A673 (cell line): ENCODE results near the gene OR56A5.

ENCODE experiments used
- EZH2 ChIP-seq: fragments of 200-600 bp; sonication (generic); IDR thresholded peaks from 2 replicates; pipeline ENCODE4 v1.6.1; 2017; ENCODE audit warnings: borderline replicate concordance, low read depth, mild to moderate bottlenecking, mixed read lengths, antibody characterized with exemption, low read length; ENCODE audit not compliant: poor library complexity, severe bottlenecking
- TF ChIP-seq, protein P1 (sequence below): fragments of 300-800, 200-600 bp; sonication (generic); conservative IDR thresholded peaks from 2 replicates; pipeline ENCODE4 v1.5.1; 2017; ENCODE audit warnings: low read depth, mild to moderate bottlenecking, antibody characterized with exemption, low read length, moderate library complexity, mixed read lengths

- TF ChIP-seq, protein P1, sequence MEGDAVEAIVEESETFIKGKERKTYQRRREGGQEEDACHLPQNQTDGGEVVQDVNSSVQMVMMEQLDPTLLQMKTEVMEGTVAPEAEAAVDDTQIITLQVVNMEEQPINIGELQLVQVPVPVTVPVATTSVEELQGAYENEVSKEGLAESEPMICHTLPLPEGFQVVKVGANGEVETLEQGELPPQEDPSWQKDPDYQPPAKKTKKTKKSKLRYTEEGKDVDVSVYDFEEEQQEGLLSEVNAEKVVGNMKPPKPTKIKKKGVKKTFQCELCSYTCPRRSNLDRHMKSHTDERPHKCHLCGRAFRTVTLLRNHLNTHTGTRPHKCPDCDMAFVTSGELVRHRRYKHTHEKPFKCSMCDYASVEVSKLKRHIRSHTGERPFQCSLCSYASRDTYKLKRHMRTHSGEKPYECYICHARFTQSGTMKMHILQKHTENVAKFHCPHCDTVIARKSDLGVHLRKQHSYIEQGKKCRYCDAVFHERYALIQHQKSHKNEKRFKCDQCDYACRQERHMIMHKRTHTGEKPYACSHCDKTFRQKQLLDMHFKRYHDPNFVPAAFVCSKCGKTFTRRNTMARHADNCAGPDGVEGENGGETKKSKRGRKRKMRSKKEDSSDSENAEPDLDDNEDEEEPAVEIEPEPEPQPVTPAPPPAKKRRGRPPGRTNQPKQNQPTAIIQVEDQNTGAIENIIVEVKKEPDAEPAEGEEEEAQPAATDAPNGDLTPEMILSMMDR = no peak
- no peak for TF ChIP-seq EZH2
These were observed 29.7 kb downstream of the OR56A5 start for GRCh38 chr11:5938603-5938965.
